GM12891 (cell line): Measurements from ENCODE around the gene VSTM2L.

ENCODE experiments used
- POLR2A ChIP-seq: IDR thresholded peaks from 2 replicates; pipeline ENCODE4 v1.6.1; 2011; ENCODE audit warnings: low read depth, low read length, control low read depth
- POLR2AphosphoS5 ChIP-seq: IDR thresholded peaks from 2 replicates; pipeline ENCODE4 v1.6.1; 2011; ENCODE audit warnings: low read depth, low read length, control low read depth

DNA sequence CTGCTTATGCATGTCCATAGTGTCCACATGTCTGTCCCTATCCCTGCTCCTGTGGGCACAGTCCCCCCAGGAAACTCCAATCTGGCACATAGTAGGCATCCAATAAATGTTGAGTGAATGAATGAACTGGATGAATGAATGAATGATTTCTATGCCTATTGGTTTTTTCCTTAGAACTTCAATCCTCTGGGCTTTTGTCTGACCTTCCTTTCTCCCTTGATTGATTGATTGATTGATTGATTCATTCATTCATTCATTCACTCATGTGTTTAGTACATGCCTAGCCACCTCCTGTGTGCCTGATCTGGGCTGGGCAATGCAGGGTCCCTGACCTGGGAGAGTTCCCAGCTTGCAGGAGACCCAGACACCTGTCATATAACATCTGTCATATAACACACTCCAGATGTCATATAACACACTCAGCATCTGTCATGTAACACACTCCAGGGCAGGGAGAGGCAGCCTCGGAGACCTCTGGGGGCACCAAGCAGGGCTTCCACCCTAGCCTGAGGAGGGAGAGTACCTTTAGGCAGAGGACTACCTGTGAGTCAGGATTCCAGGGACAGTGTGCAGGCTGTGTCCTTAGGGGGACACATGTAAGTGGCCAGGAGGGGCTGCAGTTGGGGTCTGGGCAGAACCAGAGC lies 17.9 kb downstream of the VSTM2L start:
- TF ChIP-seq POLR2AphosphoS5 (no peak), POLR2A (no peak)
